ENCODE measurements around the gene GUCD1. TPM values are rescaled to one million over a fixed set of nuclear protein-coding genes. Genes with fewer than 3 reads are reported as not detected.

GUCD1 gene
- total and polyA plus RNA-seq, 2 of the 8 experiments (the other 6 are each of a cell fraction or from before 2014, with no cell fraction given) = 85.2 to 128 TPM

DNA sequence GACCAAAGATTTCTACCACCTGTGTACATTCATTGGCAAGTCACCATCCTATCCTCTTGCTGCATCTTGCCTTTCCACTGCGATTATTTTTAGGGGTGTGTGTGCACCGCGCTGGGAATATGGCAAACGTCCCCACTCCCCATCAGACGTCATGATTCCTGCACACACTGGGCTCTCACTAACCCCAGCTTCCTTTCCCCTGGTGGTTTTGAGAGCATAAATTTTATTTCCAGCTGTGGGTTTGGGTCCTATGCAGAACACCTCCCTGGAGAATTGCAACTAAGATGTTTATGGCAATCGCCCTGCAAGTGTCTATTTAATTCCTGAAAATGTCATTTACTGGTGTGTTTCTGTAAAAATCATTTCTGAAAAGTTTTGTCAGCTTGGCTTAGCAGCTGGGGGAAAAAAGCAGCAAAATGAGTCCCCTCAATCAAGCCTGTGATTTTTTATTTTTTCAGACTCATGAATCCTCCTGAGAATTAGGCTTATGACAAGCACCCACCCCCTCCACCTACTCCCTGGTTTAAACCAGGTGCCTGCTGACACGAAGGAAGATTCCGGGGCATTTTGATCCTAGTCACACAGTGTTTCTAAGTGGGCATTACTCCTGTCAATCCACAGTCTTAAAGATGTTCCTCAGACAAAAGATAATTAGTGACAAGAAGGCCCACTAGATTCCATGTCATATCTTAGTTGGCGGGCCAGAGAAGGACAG, 36.0 kb downstream of the GUCD1 start:
- H2BK5ac ChIP-seq (ENCODE audit: low read depth, low read length) = no peak overlapping the region
- no peaks in the 10 kb centered on the region for H3K79me1 ChIP-seq (ENCODE audit: low read depth, low read length)
- H4K8ac ChIP-seq (ENCODE audit: extremely low read depth, insufficient read depth, low read length) = no peak overlapping the region
- H3K18ac ChIP-seq (ENCODE audit: extremely low read depth, low read length) = no peak overlapping the region
- no peak overlapping the region for H2AK5ac ChIP-seq (ENCODE audit: low read depth, low read length)
- H2BK20ac ChIP-seq (ENCODE audit: low read length) = no peak overlapping the region
- peaks cover 0 to 6% (median 2%) of the 10 kb centered on the region in 4 experiments; a peak in 5 of 7 replicates for H3K4me1 ChIP-seq (replicated peaks in 1 of 4; ENCODE audit: control insufficient read depth in 3 of 4, insufficient read depth in 4 of 4, low read length in 3 of 4)
- POLR2A ChIA-PET (ENCODE audit: partially characterized antibody) = interaction anchor here (0.6 to 1.0 kb wide), 2 partner anchors 73 to 96 kb away, joined by 3 read pairs; no protein-coding TSS in a partner anchor
- no peak overlapping the region for H4K5ac ChIP-seq (ENCODE audit: insufficient read length, low read depth, low read length)
- H3K14ac ChIP-seq (ENCODE audit: insufficient read length) = no peak overlapping the region
- FAIRE-seq (no peak), DNase-seq (ENCODE audit: low read depth in 1 of 2, low spot score in 2 of 2) (no peak)
- no peak overlapping the region for H2AFZ ChIP-seq (ENCODE audit: low read length)
- H3K23ac ChIP-seq (ENCODE audit: insufficient read length) = no peak overlapping the region
- H2BK12ac ChIP-seq (ENCODE audit: low read depth, low read length) = no peak overlapping the region
- H3K9me3 ChIP-seq (ENCODE audit: insufficient read depth in 2 of 2, low read depth in 1 of 2, low read length in 1 of 2) = no peaks in the 10 kb centered on the region
- H4K20me1 ChIP-seq (replicated peaks in 1 of 2; ENCODE audit: control insufficient read depth in 1 of 2, insufficient read depth in 2 of 2, low read length in 2 of 2) = no peaks in the 10 kb centered on the region
- no peak overlapping the region for H4K91ac ChIP-seq (replicated peaks; ENCODE audit: insufficient read length, low read length)
- no peaks in the 10 kb centered on the region; the same call in 1 of the 2 replicates for H3K23me2 ChIP-seq (ENCODE audit: low read depth, low read length)
- 87% methylated on average over 9 of the region's 9 CpGs; no CpG with 5 or more reads in 1 of the 2 experiments for WGBS, 2 experiments (ENCODE audit: extremely low coverage in 1 of 2, insufficient coverage in 1 of 2, insufficient read length in 1 of 2, insufficient replicate concordance in 2 of 2, low coverage in 1 of 2, low lambda C conversion rate in 2 of 2, missing lambda C conversion rate in 1 of 2)
- H3K4me3 ChIP-seq (ENCODE audit: extremely low read depth in 1 of 4, insufficient read depth in 2 of 4, low read depth in 3 of 4, low read length in 4 of 4) = no peak overlapping the region
- H3K27me3 ChIP-seq (replicated peaks in 1 of 4; ENCODE audit: control insufficient read depth in 3 of 4, extremely low read depth in 1 of 4, insufficient read depth in 3 of 4, low read length in 3 of 4) = no peaks in the 10 kb centered on the region
- H3K4ac ChIP-seq (replicated peaks; ENCODE audit: insufficient read length, low read depth, low read length) = no peak overlapping the region
- no peak overlapping the region for H2BK15ac ChIP-seq (ENCODE audit: low read length)
- no peak overlapping the region for H3K4me2 ChIP-seq (ENCODE audit: insufficient read depth in 1 of 2, low read depth in 2 of 2, low read length in 2 of 2)
- H3K79me2 ChIP-seq (ENCODE audit: control insufficient read depth in 1 of 2, insufficient read depth in 2 of 2, low read length in 2 of 2) = no peaks in the 10 kb centered on the region
- CTCF ChIA-PET (ENCODE audit: partially characterized antibody) = interaction anchor here (0.8 to 7.4 kb wide), 4 partner anchors 11 to 97 kb away, joined by 3 to 48 read pairs (median 11); partner anchors contain the start of gene UPB1
- no peak overlapping the region for H3K9ac ChIP-seq (replicated peaks in 1 of 4; ENCODE audit: extremely low read depth in 1 of 4, low read depth in 3 of 4, low read length in 3 of 4)
- H3K56ac ChIP-seq (replicated peaks; ENCODE audit: insufficient read length, low read depth, low read length) = no peak overlapping the region
- TF ChIP-seq KDM1A (IDR thresholded peaks at IDR 0.05; ENCODE audit: borderline replicate concordance, low read length) (no peak), BRCA1 (IDR thresholded peaks at IDR 0.05; ENCODE audit: low read depth, low read length) (no peak), EP300 (IDR thresholded peaks at IDR 0.05; ENCODE audit: borderline replicate concordance in 1 of 2, low read depth in 2 of 2, low read length in 2 of 2) (no peak), MAX (IDR thresholded peaks at IDR 0.05) (no peak), SP2 (IDR thresholded peaks at IDR 0.05; ENCODE audit: low read length) (no peak), CEBPB (IDR thresholded peaks at IDR 0.05; ENCODE audit: low read depth, low read length) (no peak), BACH1 (IDR thresholded peaks at IDR 0.05; ENCODE audit: low read length) (no peak), RFX5 (IDR thresholded peaks at IDR 0.05; ENCODE audit: borderline replicate concordance, low read depth, low read length) (no peak), RBBP5 (IDR thresholded peaks at IDR 0.05; ENCODE audit: borderline replicate concordance, low read depth, low read length) (no peak), SIN3A (conservative IDR thresholded peaks at IDR 0.05 in 1 of 2, IDR thresholded peaks at IDR 0.05 in 1 of 2; ENCODE audit: low read depth in 1 of 2, low read length in 2 of 2) (no peak), GABPA (IDR thresholded peaks at IDR 0.05; ENCODE audit: borderline replicate concordance, insufficient read depth, low read length) (no peak)
- H3K36me3 ChIP-seq (ENCODE audit: control insufficient read depth in 2 of 4, insufficient read depth in 4 of 4, low read length in 3 of 4) = no peaks in the 10 kb centered on the region
- H3K27ac ChIP-seq (ENCODE audit: low read depth, low read length) = no peak overlapping the region
- no peak overlapping the region for H2BK120ac ChIP-seq (replicated peaks; ENCODE audit: low read depth, low read length)
